ENCODE results near the gene DHTKD1. TPM values are rescaled to one million over a fixed set of nuclear protein-coding genes. Genes with fewer than 3 reads are reported as not detected.
A peak's percentile ranks its signal among the peaks of the same experiment; 100 is the strongest.
"Not testable (repeated sequence)": the region's sequence is repeated elsewhere in the genome, so short reads cannot be mapped to it uniquely, and the experiment has no call there.

DHTKD1 gene
- polyA plus RNA-seq, 1 donor, result 36.7 TPM

DNA sequence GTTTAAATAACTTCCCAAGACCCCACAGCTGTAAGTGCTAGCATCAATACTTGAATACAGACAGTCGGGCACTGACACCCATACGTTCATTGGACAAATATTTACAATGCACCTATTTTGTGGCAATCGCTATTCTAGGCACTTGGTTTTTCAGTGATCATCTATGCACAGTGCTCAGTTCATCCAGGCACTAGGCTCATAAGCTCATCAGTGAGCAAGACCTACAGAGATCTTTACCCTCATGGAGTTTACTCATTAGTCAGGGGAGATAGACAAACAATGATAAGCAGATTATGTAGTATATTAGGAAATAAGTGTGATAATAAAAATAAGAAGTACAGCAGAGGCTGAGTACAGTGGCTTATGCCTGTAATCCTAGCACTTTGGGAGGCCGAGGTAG is 7.6 kb upstream of the DHTKD1 start:
- no peak for DNase-seq

DNA sequence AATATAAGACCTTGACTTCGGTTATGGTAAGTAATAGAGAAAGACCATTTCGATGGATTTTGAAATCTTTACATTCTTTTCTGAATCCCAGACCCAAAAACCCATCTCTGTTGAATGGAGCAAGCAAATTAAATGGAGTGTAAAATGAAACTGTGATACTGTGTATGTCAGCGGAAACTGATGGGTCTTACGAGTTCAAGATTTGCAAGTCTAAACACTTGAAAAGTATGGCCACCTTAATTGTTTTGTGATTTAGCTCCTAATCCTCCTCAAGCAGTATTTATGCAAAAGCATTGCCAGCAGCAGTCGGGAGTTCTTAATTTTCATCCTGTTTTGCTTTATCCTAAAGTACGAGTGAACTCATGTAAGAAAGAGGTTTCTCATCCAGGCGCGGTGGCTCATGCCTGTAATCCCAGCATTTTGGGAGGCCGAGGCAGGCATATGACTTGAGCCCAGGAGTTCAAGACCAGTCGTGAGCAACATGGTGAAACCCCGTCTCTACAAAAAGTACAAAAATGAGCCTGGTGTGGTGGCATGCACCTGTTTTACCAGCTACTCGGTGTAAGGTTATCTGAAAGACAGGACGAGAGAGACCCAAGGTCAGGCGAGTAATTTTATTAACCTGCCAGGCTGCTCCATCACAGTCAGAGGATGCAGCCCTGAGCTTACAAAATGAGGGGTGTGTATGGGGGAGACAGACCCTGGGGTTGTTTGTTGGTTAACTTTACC is 5.8 kb upstream of the DHTKD1 start:
- DNase-seq, result no peak

DNA sequence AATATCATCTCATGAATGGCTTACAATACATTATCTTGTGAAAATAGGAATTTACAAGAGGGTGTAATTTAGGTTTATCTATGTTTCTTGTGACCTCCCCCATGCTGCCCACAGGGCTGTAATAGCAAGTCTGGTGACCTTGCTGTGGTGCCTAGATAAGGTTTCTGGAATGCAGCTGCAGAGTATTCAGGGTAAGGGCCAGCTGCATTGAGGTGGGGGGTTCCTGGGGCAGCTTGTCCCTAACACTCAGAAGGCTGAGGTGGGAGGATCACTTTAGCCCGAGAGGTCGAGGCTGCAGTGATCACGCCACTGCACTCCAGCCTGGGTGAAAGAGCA is 5.3 kb upstream of the DHTKD1 start:
- DNase-seq, result no peak

DNA sequence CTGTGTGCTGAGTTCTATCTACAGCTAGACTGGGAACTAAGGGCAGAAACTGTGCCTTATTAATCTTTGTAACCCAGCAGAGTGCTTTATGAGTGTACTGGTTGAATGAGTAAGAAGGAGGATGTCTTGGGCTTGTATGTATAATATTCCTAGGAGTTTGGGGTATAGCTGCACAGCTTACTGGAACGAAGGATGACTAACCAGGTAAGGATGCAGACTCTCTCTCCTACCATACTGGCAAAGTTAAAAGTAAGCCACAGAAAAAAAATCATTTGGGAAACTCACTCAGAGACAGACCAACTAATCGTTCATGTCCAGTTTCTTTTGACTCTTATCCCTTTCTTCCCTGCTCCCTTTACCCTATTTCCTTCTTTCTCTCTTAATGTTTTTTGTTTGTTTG is 1.4 kb upstream of the DHTKD1 start:
- no peak for DNase-seq

DNA sequence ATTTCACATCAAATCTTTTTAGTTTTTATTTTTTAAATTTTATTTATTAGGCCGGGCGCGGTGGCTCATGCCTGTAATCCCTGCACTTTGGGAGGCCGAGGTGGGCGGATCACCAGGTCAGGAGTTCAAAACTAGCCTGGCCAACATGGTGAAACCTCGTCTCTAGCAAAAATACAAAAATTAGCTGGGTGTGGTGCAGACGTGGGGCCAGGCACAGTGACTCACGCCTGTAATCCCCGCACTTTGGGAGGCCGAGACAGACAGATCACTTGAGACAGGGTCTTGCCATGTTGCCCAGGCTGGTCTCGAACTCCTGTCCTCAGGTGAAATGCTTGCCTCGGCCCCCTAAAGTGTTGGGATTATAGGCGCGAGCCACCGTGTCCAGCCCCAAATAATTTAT is 2.7 kb downstream of the DHTKD1 start:
- DNase-seq, result not testable (repeated sequence)

DNA sequence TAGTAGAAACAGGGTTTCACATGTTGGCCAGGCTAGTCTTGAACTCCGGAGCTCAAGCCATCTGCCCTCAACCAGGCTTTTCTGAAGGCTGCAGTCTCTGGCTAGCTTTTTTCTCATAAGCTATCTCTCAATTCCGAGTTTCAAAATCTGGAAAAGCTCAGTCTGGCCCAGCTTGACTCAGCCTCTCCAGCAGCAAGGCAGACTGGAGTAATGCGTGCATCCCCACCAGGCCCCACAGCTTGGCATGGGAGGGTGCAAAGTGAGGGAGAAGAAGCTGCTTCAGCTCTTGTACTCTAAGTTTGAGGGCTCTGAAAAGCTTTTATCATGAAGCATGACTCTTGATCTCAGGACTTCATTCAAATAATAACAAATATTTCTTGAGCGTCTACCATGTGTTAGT is 4.8 kb downstream of the DHTKD1 start:
- DNase-seq, result no peak

DNA sequence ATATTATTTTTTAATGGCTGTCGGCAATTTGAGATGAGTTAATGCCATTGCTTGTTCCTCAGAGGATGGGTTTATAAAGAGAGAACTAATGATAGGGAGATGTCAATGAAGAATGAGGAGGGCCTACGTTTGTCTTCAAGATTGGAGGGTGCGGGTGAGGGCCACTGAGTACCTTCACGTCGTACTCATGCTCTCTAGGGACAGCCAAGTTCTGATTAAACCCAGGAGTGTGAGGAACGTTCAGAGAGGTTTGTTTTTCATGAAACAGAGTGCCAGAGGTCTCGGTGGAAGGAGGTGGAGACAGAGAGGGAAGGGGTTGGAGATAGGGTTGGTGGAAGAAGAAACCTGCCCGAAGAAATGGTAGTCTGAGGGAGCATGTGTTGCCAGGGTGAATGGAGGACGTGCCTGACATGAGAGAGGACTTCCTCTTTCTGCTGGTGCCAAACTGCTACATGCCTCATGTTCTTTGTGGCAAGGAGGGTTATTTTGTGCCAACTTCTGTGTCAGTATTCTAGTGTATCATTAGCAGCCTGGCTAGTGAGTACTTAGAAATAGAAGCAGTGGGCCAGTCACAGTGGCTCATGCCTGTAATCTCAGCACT is 8.9 kb downstream of the DHTKD1 start:
- no peak for DNase-seq

DNA sequence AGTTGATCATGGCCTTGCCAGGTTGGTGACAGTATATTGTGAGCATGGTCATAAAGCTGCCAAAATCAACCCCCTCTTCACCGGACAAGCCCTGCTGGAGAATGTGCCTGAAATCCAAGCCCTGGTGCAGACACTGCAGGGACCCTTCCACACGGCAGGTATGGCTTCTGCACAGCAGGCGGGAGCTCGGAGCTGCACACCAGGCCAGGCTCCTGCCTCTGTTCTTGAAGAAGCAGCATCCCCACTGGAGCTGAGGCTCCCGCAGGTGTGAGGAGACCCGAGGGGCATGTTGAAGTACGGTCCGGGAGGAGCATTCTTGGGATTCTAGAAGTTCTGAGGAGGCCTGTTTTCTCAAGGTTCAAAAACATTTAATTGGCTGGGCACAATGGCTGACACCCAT is 12.7 kb downstream of the DHTKD1 start:
- no peak for DNase-seq

DNA sequence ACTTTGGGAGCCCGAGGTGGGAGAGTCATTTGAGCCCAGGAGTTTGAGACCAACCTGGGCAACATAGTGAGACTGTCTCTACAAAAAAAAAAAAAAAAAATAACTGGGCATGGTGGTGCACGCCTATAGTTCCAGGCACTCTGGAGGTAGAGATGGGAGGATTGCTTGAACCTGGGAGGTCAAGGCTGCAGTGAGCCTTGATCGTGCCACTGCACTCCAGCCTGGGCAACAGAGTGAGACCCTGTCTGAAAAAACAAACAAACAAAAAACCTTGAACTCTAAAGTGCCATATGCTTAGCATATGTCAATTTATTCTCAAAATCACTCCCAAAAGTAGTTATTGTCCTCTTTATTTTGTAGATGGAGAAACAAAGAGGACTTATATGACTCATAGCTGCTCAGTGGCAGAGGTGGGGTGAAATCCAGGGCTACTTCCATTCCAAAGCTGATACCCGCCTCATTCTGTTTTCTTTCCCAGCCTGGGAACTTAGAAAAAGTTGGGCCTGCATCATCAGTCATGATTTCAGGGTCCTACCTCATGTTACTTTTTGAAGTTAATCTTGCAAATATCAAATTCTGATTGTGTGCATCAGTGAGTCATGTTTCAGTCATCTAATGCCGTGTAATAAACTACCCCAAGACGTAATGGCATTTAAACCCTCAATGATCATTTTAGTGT is 13.3 kb downstream of the DHTKD1 start:
- DNase-seq, result no peak

DNA sequence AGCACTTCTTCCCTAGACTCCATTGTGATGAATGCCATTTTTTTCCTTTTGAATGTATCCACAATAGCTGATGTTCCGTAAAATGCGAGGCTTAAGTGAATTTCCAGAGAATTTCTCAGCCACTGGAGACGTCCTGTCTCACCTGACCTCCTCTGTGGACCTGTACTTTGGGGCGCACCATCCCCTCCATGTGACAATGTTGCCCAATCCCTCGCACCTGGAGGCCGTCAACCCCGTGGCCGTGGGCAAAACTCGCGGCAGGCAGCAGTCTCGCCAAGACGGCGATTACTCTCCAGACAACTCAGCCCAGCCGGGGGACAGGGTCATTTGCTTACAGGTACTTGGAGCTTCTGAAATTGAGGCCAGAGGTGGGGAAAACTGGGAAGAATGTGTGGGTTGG is 20.2 kb downstream of the DHTKD1 start:
- DNase-seq, result no peak

DNA sequence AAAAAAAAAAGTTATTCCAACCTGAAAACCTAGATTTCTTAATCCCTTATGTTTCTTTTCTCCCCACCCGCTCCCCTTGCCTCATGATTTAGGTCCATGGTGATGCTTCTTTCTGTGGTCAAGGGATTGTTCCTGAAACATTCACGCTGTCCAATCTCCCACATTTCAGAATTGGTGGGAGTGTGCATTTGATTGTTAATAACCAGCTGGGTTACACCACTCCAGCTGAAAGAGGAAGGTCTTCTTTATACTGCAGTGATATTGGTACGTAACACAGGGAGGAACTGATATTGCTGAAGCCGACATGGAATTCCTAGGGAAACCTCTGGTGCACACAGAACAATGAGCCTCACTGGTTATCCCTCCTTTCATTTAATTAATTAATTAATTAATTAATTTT is 22.7 kb downstream of the DHTKD1 start:
- DNase-seq, result no peak

DNA sequence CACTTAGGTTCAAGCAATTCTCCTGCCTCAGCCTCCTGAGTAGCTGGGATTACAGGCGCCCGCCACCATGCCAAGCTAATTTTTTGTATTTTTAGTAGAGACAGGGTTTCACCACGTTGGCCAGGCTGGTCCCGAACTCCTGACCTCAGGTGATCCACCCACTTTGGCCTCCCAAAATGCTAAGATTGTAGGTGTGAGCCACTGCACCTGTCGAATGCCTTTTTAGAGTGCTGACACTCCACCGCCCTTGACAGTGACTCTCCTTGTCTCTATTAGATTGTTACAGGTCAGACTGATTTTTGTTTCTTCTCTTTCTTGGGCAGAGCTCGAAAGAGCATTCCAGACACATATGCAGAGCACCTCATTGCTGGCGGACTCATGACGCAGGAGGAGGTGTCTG is 28.6 kb downstream of the DHTKD1 start:
- DNase-seq, result not testable (repeated sequence)

DNA sequence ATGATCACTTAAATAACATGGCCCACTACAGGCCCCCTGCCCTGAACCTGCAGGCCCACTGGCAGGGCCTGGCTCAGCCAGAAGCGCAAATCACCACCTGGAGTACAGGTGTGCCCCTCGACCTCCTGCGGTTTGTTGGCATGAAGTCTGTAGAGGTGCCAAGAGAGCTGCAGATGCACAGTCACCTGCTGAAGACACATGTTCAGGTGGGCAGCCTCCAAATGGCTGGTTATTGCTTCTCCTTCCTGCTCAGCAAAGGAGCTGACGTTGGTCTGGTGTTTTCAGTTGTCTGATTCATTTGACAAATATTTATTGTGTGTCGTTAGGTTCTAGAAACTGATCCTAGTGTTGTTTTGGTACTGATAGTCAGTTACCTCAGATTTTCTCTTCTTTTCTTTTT is 29.0 kb downstream of the DHTKD1 start:
- DNase-seq, result no peak

DNA sequence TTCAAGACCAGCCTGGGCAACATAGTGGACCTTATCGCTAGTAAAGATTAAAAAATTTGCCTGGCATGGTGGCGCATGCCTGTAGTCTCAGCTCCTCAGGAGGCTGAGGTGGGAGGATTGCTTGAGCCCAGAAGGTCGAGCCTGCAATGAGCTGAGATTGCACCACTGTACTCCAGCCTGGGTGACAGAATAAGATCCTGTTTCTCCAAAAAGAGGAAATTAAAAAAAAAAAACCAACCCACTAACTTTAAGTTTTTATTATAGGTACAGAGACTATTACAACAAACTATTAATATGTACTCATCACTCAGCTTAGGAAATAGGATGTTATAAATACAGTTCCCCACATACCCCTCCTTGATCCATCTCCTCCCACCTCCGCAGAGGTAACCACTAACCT is 30.2 kb downstream of the DHTKD1 start:
- no peak for DNase-seq

DNA sequence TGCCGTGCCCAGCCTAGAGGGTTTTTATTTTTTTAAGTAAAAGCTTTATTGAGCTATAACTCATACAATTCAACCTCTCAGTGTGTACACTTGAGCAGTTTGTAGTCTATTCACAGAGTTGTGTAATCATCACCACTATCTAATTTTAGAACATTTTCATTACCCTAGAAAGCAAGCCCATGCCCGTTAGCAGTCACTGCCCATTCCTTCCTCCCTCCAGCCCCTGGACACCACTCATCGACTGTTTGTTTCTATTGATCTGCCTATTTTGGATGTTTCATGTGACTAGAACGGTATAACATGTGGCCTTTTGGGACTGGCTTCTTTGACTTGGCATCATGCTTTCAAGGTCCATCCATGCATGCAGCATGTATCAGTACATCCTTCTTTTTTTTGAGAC is 35.0 kb downstream of the DHTKD1 start:
- no peak for DNase-seq

DNA sequence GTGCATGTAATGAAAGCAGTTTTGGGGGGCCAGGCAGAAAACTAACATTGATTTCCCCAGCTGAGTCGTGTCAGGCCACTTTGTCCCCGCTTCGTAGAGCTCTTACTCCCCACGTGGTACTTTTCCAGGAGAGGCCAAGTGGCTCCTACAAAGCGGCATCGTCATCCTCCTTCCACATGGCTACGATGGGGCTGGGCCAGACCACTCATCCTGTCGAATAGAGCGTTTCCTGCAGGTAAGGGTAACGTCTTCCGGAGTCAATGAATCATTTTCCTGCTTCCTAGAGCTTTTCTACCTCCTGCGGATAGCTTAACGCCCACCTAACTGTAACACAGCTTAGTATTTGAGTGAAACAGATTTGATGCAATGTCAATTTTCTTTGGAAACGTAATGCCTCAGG is 39.0 kb downstream of the DHTKD1 start:
- DNase-seq, result no peak

DNA sequence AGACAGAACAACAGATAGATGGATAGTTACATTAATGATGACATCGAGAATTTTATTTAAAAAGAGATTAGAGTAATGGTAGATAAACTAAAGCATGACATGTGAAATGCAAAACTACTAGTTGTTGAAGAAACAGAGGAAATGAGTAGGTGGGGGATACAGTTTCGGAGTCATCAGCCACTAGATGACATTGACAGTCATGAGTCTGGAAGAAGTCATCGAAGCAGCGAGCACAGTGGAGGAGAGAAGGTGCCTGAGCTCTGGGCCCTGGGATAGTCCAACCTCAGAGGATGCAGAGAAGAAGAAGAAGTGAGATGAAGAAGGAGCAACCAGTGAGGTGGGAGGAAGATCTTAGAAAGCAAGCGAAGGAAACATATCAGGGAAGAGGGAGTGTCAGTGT is 40.5 kb downstream of the DHTKD1 start:
- DNase-seq, result no peak

DNA sequence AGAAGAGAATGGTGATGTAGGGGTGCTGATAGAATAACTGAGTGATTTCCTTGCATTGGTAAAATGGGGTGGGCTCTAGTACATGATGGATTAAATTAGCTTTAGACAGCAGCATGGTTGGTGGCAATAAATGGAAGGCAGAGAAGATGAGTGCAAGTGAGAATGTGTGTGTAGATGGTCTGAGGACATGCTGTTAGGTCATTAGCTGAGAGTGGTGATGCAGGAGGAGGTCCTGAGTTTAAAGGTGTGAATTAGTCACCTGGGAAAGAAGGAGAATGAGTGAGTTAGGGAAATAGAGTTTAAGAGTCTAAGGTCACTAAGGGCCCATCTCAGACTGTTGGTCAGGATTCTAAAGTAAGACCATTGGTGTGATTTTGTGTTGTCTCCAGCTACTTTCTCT is 42.8 kb downstream of the DHTKD1 start:
- no peak for DNase-seq

DNA sequence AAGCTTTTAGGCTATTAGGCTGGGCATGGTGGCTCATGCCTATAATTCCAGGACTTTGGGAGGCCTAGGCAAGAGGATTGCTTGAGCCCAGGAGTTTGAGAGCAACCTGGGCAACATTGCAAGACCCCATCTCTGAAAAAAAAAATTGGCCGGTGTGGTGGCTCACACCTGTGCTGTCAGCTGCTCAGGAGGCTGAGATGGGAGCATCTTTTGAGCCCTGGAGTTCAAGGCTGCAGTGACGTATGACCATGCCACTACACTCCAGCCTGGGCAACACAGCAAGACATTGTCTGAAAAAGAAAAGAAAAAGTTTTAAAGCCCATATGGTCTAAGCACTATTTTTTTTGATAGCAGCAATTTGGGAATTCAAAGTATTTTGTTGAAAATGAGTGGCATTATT is 44.9 kb downstream of the DHTKD1 start:
- DNase-seq, result no peak

DNA sequence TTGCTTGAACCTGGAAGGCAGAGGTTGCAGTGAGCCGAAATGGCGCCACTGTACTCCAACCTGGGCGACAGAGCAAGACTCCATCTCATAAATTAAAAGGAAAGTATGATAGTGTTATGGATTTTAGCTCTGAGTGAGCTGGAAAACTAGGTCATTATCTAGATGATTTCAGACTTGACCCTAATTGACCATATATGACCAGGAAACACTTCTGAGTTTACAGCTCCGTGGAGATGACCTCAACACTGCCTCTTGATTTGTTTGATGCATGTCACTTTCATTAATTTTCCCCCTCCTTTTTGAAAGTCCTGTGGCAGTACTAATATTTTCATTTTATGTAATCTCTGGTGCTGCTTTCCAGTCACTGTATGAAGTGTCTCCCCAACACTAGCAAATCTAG is 52.9 kb downstream of the DHTKD1 start:
- no peak for DNase-seq

DNA sequence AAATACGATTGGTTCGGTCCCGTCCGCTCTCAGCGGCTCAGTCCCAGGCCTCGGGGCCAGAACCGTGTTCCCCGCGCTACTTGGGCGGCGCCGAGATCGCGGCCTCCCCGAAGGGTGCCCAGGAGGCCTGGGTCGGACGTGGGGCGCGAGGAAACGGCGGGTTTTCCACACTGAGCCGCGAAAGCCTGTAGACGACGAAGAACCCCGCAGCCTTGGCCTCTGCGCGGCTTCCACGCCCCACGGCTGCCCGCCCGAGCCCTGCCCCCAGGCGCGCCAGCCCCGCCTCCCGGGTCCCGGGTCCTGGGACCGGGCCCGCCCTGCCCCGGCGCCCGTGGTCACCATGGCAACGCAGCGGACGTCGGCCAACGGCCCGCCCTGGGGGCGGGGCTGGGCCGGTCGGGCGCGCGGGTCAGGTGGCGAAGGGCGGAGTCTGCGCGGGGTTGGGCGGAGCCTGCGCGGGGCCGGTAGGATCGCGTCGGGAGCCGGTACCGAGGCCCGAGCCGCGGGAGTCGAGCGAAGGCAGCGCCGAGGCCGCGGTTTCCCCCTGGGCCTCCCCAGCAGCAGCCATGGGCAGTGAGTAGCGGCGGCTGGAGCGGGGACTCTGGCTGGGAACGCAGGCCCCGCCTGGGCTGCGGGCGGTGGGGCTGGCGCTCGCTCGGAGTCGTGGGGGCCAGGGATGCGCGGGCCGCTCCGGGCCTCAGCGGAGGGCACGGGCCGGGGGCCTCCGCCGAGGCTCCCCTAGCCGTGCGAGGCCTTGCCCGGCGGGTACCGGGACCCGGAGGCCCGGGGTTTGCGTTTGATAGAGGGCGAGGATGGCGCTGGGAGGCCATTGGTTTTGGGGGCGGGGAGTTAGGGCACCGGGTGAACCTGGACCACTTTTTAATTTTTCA is 60.7 kb downstream of the DHTKD1 start, which contains the start of gene SEC61A2:
Gene SEC61A2, plus strand, starts transcription at position 456 of the 890 bp plus-strand sequence. Its CDS starts 111 bp downstream, at position 567.
- DNase-seq, result peak; percentile 94

DNA sequence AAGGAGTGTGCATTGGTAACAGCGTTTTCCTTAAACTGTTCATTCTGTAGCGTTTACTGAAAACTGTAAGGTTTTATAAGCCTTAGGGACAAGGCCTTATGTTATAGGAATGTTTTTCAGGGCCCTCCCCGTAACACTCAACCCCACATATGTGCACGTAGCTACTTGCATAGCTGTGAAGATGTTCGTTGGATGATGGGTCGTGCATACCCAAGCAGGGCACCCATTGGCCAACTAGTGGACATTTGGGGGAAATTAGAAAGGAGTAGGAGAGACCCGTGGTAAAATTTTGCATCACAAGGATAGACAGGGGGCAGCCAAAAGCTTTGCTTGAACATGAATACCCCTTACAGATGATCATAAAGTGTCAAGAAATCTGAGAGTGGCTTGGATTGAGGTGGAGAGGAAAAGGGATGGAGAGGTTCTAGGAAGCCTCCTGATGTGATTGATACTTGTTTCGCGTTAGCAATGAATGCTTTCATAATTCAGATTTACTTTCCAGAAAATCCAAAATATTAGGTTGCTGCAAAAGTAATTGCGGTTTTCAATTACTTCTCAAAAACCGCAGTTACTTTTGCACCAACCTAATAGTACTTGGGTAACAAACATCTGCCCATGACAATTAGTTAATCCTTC is 61.6 kb downstream of the DHTKD1 start:
- peak; percentile 62 for DNase-seq

Data from left kidney (tissue), 2 donors.